HFF-Myc (cell line): ENCODE results near the gene ACYP2.
"Not testable (repeated sequence)": the region's sequence is repeated elsewhere in the genome, so short reads cannot be mapped to it uniquely, and the experiment has no call there.

Experiments used
- DNase-seq: peaks from one replicate; pipeline ENCODE4 v3.0.0-alpha.2; 2011; ENCODE audit warnings: low read depth; ENCODE audit errors: extremely low read depth
- H3K4me3 ChIP-seq: replicated peaks from 2 replicates; pipeline ENCODE4 v1.5.1; 2011; ENCODE audit warnings: low read depth, mild to moderate bottlenecking, control low read depth, low read length
- CTCF ChIP-seq: IDR thresholded peaks from 2 replicates; pipeline ENCODE4 v1.5.1; 2012; ENCODE audit warnings: mild to moderate bottlenecking, low read depth, low read length, control low read depth; ENCODE audit errors: missing control alignments

Gene ACYP2

DNA sequence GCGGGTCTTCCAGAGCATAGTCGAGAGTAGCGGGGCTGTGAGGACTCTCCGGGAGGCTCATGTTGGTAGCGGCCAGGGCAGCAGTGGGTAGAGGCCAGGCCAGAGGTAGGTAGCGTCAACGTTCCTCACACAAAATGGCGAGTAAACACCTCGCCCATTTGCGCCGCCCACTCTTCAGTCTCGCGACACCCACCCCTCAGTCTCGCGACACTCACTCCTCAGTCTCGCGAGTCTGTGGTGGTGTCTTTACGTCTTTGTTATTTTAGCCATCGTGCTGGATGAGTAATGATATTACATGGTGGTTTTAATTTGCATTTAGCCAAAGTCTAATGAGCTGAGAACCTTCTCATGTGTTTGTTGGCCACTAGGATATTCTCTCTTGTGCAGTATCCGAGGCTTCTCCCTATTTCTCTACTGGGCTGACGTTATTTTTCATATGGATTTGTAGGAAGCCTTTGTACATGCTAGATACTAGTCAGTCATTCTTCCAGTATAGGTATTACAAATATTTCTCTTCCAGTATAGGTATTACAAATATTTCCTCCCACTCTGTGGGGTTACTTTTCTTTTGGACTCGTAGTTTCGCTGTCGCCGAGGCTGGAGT lies 140.8 kb downstream of the ACYP2 start, which contains the start of gene TSPYL6:
TSPYL6 (minus strand) TSS at position 139 of the 604 bp plus-strand sequence; CDS start at position 61, 78 bp downstream.
- no peak within 1 kb of the TSS for H3K4me3 ChIP-seq
- TF ChIP-seq CTCF: no peak

DNA sequence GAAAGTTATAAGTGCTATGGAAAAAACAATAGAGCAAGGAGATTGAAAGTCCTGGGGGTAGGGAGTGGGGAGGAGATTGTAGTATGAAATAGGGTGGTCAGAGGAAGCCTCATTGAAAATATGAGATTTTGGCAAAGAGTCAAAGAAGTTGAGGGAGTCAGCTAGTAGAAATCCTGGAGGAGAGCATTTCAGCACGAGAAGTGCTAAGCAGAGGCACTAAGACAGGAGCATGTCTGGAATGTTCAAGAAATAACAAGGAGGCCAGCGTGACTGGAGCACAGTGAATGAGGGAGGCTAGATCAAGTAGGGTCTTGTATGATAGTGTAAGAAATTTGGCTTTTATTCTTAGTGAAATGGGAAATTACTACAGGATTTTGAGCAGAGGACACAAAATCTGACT lies 142.8 kb downstream of the ACYP2 start:
- no peak for TF ChIP-seq CTCF
- no peak overlapping the region for H3K4me3 ChIP-seq
- no peak for DNase-seq

More for the DNA sequence above, 140.8 kb downstream of the ACYP2 start, which contains the start of gene TSPYL6:
- DNase-seq: no peak

- no peak for TF ChIP-seq CTCF
- DNase-seq: no peak
- H3K4me3 ChIP-seq: no peak overlapping the region
Observed at GRCh38 chr2:54259413-54260240, 144.2 kb downstream of the ACYP2 start.

DNA sequence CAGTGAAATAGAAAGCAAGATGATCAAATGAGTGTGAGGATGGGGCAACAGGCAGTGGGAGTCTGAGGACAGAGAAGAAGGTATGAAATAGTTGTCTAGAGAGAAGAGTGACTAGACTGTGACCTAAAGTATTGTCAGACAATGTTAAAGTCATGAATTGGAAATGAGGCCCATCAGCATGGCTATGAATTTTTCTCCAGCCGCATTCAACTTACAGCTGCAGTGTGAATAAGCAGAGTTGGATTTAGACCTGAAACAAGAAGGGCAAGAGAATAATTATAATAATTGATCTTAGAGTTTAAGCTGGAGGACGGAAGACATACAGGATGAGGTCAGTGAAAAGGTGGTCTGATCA lies 144.8 kb downstream of the ACYP2 start:
- no peak for TF ChIP-seq CTCF
- no peak for DNase-seq
- H3K4me3 ChIP-seq: no peak overlapping the region

DNA sequence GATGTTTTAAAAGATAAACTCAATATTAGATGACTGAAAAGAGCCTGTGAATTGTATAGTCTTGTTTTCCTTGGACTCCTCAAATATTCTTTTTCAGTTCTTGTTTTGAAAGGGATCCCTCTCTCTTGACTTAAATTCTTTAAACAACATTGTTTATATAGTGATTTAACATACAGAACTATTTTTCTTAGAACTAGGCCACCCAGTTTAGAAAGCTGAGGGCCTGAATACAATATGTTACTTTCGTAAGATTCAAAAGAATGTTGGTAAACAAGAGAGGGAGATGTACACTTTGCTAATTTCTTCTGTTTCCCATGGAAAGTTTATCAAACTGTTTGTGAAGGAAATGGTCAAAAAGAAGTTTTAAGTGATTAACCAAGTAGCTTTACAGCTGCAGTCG lies 146.1 kb downstream of the ACYP2 start:
- no peak for DNase-seq
- no peak for TF ChIP-seq CTCF

GRCh38 chr2:54262015-54262765 lies 146.8 kb downstream of the ACYP2 start:
- H3K4me3 ChIP-seq: no peak overlapping the region
- no peak for DNase-seq
- TF ChIP-seq CTCF: no peak

More for the DNA sequence above, 146.1 kb downstream of the ACYP2 start:
- no peak overlapping the region for H3K4me3 ChIP-seq

GRCh38 chr2:54265081-54265480 lies 149.7 kb downstream of the ACYP2 start:
- not testable (repeated sequence) for H3K4me3 ChIP-seq, DNase-seq
